H1 (cell line): Measurements from ENCODE around the gene AGXT2. TPM values are rescaled to one million over a fixed set of nuclear protein-coding genes. Genes with fewer than 3 reads are reported as not detected.
"Not testable (repeated sequence)": the region's sequence is repeated elsewhere in the genome, so short reads cannot be mapped to it uniquely, and the experiment has no call there.

Experiments
- CTCF ChIA-PET: fragments of 300-600 bp; sonication (Branson Sonifier 250); formaldehyde crosslinking; loops from one replicate; lab custom pipeline; 2021; ENCODE audit not compliant: partially characterized antibody; lab: Charles Lee
- POLR2A ChIA-PET: fragments of 300-600 bp; sonication (Branson Sonifier 250); formaldehyde crosslinking; loops from one replicate; lab custom pipeline; 2021; ENCODE audit warnings: inconsistent platforms; ENCODE audit not compliant: partially characterized antibody; lab: Charles Lee
- DNase-seq, 2 experiments: peaks; one replicate each; pipeline versions ENCODE4 v3.0.0 to v3.0.0-alpha.2; 2010 to 2022; ENCODE audit warnings: low spot score in 2 of 2, low read depth in 1 of 2, mixed read lengths in 1 of 2
- FAIRE-seq: peaks from 2 replicates; lab custom pipeline; 2011; peaks lifted over from hg19 to GRCh38; lab: Jason Lieb, UNC
- H2AFZ ChIP-seq: 2 replicates; pipeline ENCODE4 v1.8.1; 2012; ENCODE audit warnings: low read length, inconsistent platforms
- H2AK5ac ChIP-seq: 2 replicates; pipeline ENCODE4 v1.6.1; 2013; ENCODE audit warnings: low read depth, low read length
- H2BK120ac ChIP-seq: replicated peaks from 2 replicates; pipeline ENCODE3; 2013; ENCODE audit warnings: low read depth, low read length, inconsistent platforms
- H2BK12ac ChIP-seq: 2 replicates; pipeline ENCODE4 v1.6.1; 2013; ENCODE audit warnings: low read depth, low read length
- H2BK15ac ChIP-seq: 2 replicates; pipeline ENCODE4 v1.6.1; 2013; ENCODE audit warnings: low read length
- H2BK20ac ChIP-seq: 2 replicates; pipeline ENCODE4 v1.6.1; 2013; ENCODE audit warnings: low read length
- H2BK5ac ChIP-seq: 2 replicates; pipeline ENCODE4 v1.6.1; 2013; ENCODE audit warnings: low read depth, low read length
- H3K14ac ChIP-seq: 2 replicates; pipeline ENCODE4 v1.6.1; 2013; ENCODE audit warnings: inconsistent platforms; ENCODE audit not compliant: insufficient read length
- H3K18ac ChIP-seq: 2 replicates; pipeline ENCODE4 v1.6.1; 2013; ENCODE audit warnings: low read length; ENCODE audit errors: extremely low read depth
- H3K23ac ChIP-seq: 2 replicates; pipeline ENCODE4 v1.6.1; 2013; ENCODE audit warnings: inconsistent platforms; ENCODE audit not compliant: insufficient read length
- H3K23me2 ChIP-seq: 2 replicates; pipeline ENCODE4 v1.6.1; 2013; ENCODE audit warnings: low read depth, low read length
- H3K27ac ChIP-seq: 2 replicates; pipeline ENCODE4 v1.6.1; 2011; ENCODE audit warnings: low read depth, low read length, inconsistent platforms
- H3K27me3 ChIP-seq, 4 experiments: replicated peaks in 1 of 4; 1 replicate in 1 of 4; 2 replicates in 3 of 4; pipeline versions ENCODE4 v1.6.1 to v1.8.1; 2011 to 2013; ENCODE audit warnings: low read length in 3 of 4, mild to moderate bottlenecking in 3 of 4, inconsistent platforms in 2 of 4, mixed read lengths in 2 of 4, moderate library complexity in 1 of 4; ENCODE audit not compliant: control insufficient read depth in 3 of 4, insufficient read depth in 3 of 4; ENCODE audit errors: extremely low read depth in 1 of 4
- H3K36me3 ChIP-seq, 4 experiments: 2 replicates each; pipeline versions ENCODE4 v1.6.1 to v1.8.1; 2011 to 2013; ENCODE audit warnings: mild to moderate bottlenecking in 4 of 4, low read length in 3 of 4, moderate library complexity in 2 of 4, control low read depth in 1 of 4, inconsistent platforms in 1 of 4; ENCODE audit not compliant: insufficient read depth in 4 of 4, control insufficient read depth in 2 of 4
- H3K4ac ChIP-seq: replicated peaks from 2 replicates; pipeline ENCODE3; 2013; ENCODE audit warnings: low read length, low read depth, mixed read lengths, inconsistent platforms; ENCODE audit not compliant: insufficient read length
- H3K4me1 ChIP-seq, 4 experiments: replicated peaks in 1 of 4; 1 replicate in 1 of 4; 2 replicates in 3 of 4; pipeline versions ENCODE4 v1.6.1 to v1.8.1; 2011 to 2013; ENCODE audit warnings: low read length in 3 of 4, inconsistent platforms in 2 of 4, mixed read lengths in 1 of 4; ENCODE audit not compliant: insufficient read depth in 4 of 4, control insufficient read depth in 3 of 4
- H3K4me2 ChIP-seq, 2 experiments: 2 replicates each; pipeline versions ENCODE4 v1.6.1 to v1.8.1; 2011 to 2013; ENCODE audit warnings: low read depth in 2 of 2, low read length in 2 of 2, control low read depth in 1 of 2, inconsistent platforms in 1 of 2, mild to moderate bottlenecking in 1 of 2; ENCODE audit not compliant: insufficient read depth in 1 of 2
- H3K4me3 ChIP-seq, 4 experiments: fragments of 200-600, 300-600 bp in 1 of 4; sonication (generic), shearing (Covaris generic), sonication (Bioruptor Twin) in 1 of 4; 2 replicates each; pipeline versions ENCODE4 v1.5.1 to v1.8.1; 2011 to 2016; ENCODE audit warnings: low read length in 4 of 4, low read depth in 3 of 4, control low read depth in 2 of 4, inconsistent platforms in 2 of 4, mild to moderate bottlenecking in 2 of 4, mixed read lengths in 1 of 4, moderate library complexity in 1 of 4; ENCODE audit not compliant: insufficient read depth in 2 of 4; ENCODE audit errors: extremely low read depth in 1 of 4
- H3K56ac ChIP-seq: replicated peaks from 2 replicates; pipeline ENCODE3; 2013; ENCODE audit warnings: low read depth, mild to moderate bottlenecking, mixed read lengths, low read length, inconsistent platforms; ENCODE audit not compliant: insufficient read length
- H3K79me1 ChIP-seq: 2 replicates; pipeline ENCODE4 v1.6.1; 2013; ENCODE audit warnings: low read depth, low read length, control low read depth
- H3K79me2 ChIP-seq, 2 experiments: 2 replicates each; pipeline versions ENCODE4 v1.6.1 to v1.8.1; 2012 to 2013; ENCODE audit warnings: low read length in 2 of 2, mild to moderate bottlenecking in 2 of 2, inconsistent platforms in 1 of 2; ENCODE audit not compliant: insufficient read depth in 2 of 2, control insufficient read depth in 1 of 2
- H3K9ac ChIP-seq, 4 experiments: replicated peaks in 1 of 4; 1 replicate in 1 of 4; 2 replicates in 3 of 4; pipeline versions ENCODE4 v1.6.1 to v1.8.1; 2011 to 2013; ENCODE audit warnings: low read depth in 3 of 4, low read length in 3 of 4, control low read depth in 2 of 4, mild to moderate bottlenecking in 2 of 4, moderate library complexity in 2 of 4, inconsistent platforms in 1 of 4; ENCODE audit errors: extremely low read depth in 1 of 4
- H3K9me3 ChIP-seq, 2 experiments: 2 replicates each; pipeline versions ENCODE4 v1.6.1 to v1.8.1; 2012 to 2013; ENCODE audit warnings: mild to moderate bottlenecking in 2 of 2, moderate library complexity in 2 of 2, control low read depth in 1 of 2, inconsistent platforms in 1 of 2, low read depth in 1 of 2, low read length in 1 of 2, mixed read lengths in 1 of 2; ENCODE audit not compliant: insufficient read depth in 2 of 2
- H4K20me1 ChIP-seq, 2 experiments: replicated peaks in 1 of 2; 2 replicates each; pipeline versions ENCODE3 to v1.8.1; 2011 to 2013; ENCODE audit warnings: inconsistent platforms in 2 of 2, low read length in 2 of 2, mild to moderate bottlenecking in 1 of 2; ENCODE audit not compliant: insufficient read depth in 2 of 2, control insufficient read depth in 1 of 2
- H4K5ac ChIP-seq: 2 replicates; pipeline ENCODE4 v1.6.1; 2013; ENCODE audit warnings: low read length, low read depth, mixed read lengths, inconsistent platforms; ENCODE audit not compliant: insufficient read length
- H4K8ac ChIP-seq: 2 replicates; pipeline ENCODE4 v1.8.0; 2013; ENCODE audit warnings: mild to moderate bottlenecking, moderate library complexity, low read length, inconsistent platforms; ENCODE audit not compliant: insufficient read depth; ENCODE audit errors: extremely low read depth
- H4K91ac ChIP-seq: replicated peaks from 2 replicates; pipeline ENCODE3; 2013; ENCODE audit warnings: low read length, mixed read lengths, inconsistent platforms; ENCODE audit not compliant: insufficient read length
- CREB1 ChIP-seq: IDR thresholded peaks from 2 replicates; pipeline ENCODE4 v1.6.1; 2012; ENCODE audit warnings: inconsistent platforms
- FOSL1 ChIP-seq: IDR thresholded peaks from 2 replicates; pipeline ENCODE4 v1.6.1; 2011; ENCODE audit warnings: mild to moderate bottlenecking, low read depth, low read length, moderate library complexity; ENCODE audit not compliant: insufficient read depth
- TEAD4 ChIP-seq: IDR thresholded peaks from 2 replicates; pipeline ENCODE4 v1.6.1; 2012; ENCODE audit warnings: low read depth, low read length, inconsistent platforms, mixed read lengths
- WGBS, 2 experiments: shearing (Covaris generic) in 1 of 2; methylation state at CpG; one replicate each; pipeline versions ENCODE4 v1.1.6 to v1.1.7; 2013 to 2015; ENCODE audit warnings: low lambda C conversion rate in 2 of 2, mixed read lengths in 2 of 2, inconsistent platforms in 1 of 2, low coverage in 1 of 2, missing lambda C conversion rate in 1 of 2; ENCODE audit not compliant: insufficient replicate concordance in 2 of 2, insufficient coverage in 1 of 2, insufficient read length in 1 of 2; ENCODE audit errors: extremely low coverage in 1 of 2, missing lambda C conversion rate in 1 of 2; 5-methylcytosine and 5-hydroxymethylcytosine counted together
- polyA plus RNA-seq, 7 experiments: library from polyadenylated mRNA; depleted of rRNA in 3 of 7; stranded (reverse) in 5 of 7; unstranded in 2 of 7; fragments of >200 nt in 5 of 7; fragments of 200-250 nt in 2 of 7; gene quantifications; 1 replicate in 5 of 7; 2 replicates in 1 of 7; 4 replicates in 1 of 7; pipeline versions ENCODE4 v1.2.1 to v1.2.3, GENCODE V29; 2011 to 2013; ENCODE audit warnings: missing spikeins in 2 of 7, mixed read lengths in 2 of 7
- total RNA-seq: library from RNA; stranded (reverse); fragmentation: NEBNext Ultra II Directional; extraction: Animal tissue kit (Norgen Biotek cat#: 25700); gene quantifications from 2 replicates; pipeline ENCODE4 v1.2.1, GENCODE V29; 2021

Gene AGXT2
- total and polyA plus RNA-seq, 2 of the 8 experiments (the other 6 are each of a cell fraction or from before 2014, with no cell fraction given) = not detected

- TF ChIP-seq FOSL1 = no peak
- TF ChIP-seq CREB1 = no peak
- no peak for TF ChIP-seq TEAD4
Measured at GRCh38 chr5:34976347-34976746, 71.4 kb downstream of the AGXT2 start (continued).

- H3K79me1 ChIP-seq, H3K36me3 ChIP-seq, H2AK5ac ChIP-seq, H2BK12ac ChIP-seq, H3K4me1 ChIP-seq, H3K4me2 ChIP-seq, H3K9me3 ChIP-seq, H3K4ac ChIP-seq, H2BK120ac ChIP-seq, H4K5ac ChIP-seq, H3K27me3 ChIP-seq, FAIRE-seq, H4K91ac ChIP-seq, H2AFZ ChIP-seq, H3K4me3 ChIP-seq, H3K18ac ChIP-seq, H3K79me2 ChIP-seq, H2BK5ac ChIP-seq, H3K56ac ChIP-seq, DNase-seq, CTCF ChIA-PET, H3K14ac ChIP-seq, H3K23ac ChIP-seq, H3K23me2 ChIP-seq, H3K9ac ChIP-seq, H2BK20ac ChIP-seq, H4K20me1 ChIP-seq, H2BK15ac ChIP-seq, H3K27ac ChIP-seq, H4K8ac ChIP-seq, POLR2A ChIA-PET: not testable (repeated sequence)
- WGBS, 2 experiments = 88% methylated on average over 1 of the region's 4 CpGs; no CpG with 5 or more reads in 1 of the 2 experiments
Measured at GRCh38 chr5:34971655-34972054, 76.1 kb downstream of the AGXT2 start.
